ENCODE measurements around the gene HOXA3.

GRCh38 chr7:27097686-27098577, 54.5 kb downstream of the HOXA3 start:
- no peak for TF ChIP-seq MLLT1 (IDR thresholded peaks at IDR 0.05)
- no peak for TF ChIP-seq EZH2 (IDR thresholded peaks at IDR 0.05; ENCODE audit: borderline replicate concordance, control insufficient read depth, low read depth, low read length)
- no peak for TF ChIP-seq POLR2A (IDR thresholded peaks at IDR 0.05; ENCODE audit: low read depth, low read length)
- no peak for TF ChIP-seq POLR2AphosphoS5 (IDR thresholded peaks at IDR 0.05; ENCODE audit: low read length)
- TF ChIP-seq YY1 (IDR thresholded peaks at IDR 0.05; ENCODE audit: low read depth, low read length): no peak
- TF ChIP-seq PBX3 (IDR thresholded peaks at IDR 0.05; ENCODE audit: insufficient replicate concordance, low read depth, low read length): no peak

Measured in GM12878 (cell line).